Stimulated activated effector memory CD8-positive, alpha-beta T cell treated with anti-CD3 and anti-CD28 coated beads, Interleukin-12 subunit alpha, Interleukin-12 subunit beta, amount 100 ng/mL, for 72 hours (primary cell): ENCODE measurements around the gene TAGLN3.

Source experiments
- ATAC-seq: fragments of 150-1000 bp; cut with Tn5 transposase; 2 replicates; pipeline ENCODE4 v1.10.0; 2021
- DNase-seq, 2 donors: peaks; one replicate each; pipeline ENCODE4 v3.0.0; 2021 to 2022; ENCODE audit warnings: low spot score in 2 of 2
- H3K27ac Mint-ChIP-seq: one replicate; pipeline ENCODE4 v1.8.0; 2022; ENCODE audit warnings: mild to moderate bottlenecking, mixed read lengths
- H3K36me3 Mint-ChIP-seq: one replicate; pipeline ENCODE4 v1.8.0; 2022; ENCODE audit warnings: mild to moderate bottlenecking, mixed read lengths
- H3K4me1 Mint-ChIP-seq: one replicate; pipeline ENCODE4 v1.8.0; 2022; ENCODE audit warnings: mixed read lengths
- H3K4me3 Mint-ChIP-seq: one replicate; pipeline ENCODE4 v1.8.0; 2022; ENCODE audit warnings: mild to moderate bottlenecking, mixed read lengths
- H3K9me3 Mint-ChIP-seq: one replicate; pipeline ENCODE4 v1.8.0; 2022; ENCODE audit warnings: mixed read lengths

The TAGLN3 gene

DNA sequence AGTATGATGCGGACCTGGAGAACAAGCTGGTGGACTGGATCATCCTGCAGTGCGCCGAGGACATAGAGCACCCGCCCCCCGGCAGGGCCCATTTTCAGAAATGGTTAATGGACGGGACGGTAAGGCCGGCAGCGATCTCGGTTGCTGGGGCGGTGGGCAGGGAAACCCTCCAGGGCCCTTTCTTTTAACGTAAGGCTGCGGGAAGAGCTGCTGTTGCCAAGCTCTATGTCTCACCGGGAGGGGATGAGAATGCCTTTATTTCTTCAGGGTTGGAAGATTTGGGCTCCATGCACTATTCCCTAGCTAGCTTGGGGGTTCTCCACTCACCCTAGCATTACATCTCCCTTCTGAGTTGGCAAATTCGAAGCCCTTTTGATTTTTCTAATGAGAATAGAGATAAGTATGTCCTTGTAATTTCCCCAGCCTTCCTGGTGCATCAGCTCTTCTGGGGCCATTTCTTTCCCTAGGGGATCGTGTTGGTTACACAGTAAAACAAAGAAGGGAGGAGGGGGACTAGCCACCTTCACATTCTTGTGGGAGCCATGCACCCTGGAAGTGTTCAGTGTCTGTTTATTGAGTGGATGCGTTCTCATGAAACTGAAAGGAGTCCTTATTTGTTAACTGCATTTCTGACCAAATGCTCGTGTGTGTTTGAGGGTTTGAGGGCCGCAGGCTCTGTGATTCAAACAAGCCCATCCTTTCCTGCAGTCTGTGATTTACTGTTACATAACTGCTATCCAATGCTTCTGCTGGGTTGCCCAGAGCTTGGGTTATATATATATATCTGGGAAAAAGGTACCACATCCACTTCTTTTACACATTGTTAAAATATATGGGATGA lies 982 bp downstream of the TAGLN3 start:
- ATAC-seq (no peak), DNase-seq (no peak)
- no peaks in the 10 kb centered on the region for H3K36me3 Mint-ChIP-seq
- H3K4me3 Mint-ChIP-seq: peak overlapping the region; percentile 40
- no peak overlapping the region for H3K27ac Mint-ChIP-seq
- peaks cover 39% of the 10 kb centered on the region for H3K4me1 Mint-ChIP-seq
- no peaks in the 10 kb centered on the region for H3K9me3 Mint-ChIP-seq

DNA sequence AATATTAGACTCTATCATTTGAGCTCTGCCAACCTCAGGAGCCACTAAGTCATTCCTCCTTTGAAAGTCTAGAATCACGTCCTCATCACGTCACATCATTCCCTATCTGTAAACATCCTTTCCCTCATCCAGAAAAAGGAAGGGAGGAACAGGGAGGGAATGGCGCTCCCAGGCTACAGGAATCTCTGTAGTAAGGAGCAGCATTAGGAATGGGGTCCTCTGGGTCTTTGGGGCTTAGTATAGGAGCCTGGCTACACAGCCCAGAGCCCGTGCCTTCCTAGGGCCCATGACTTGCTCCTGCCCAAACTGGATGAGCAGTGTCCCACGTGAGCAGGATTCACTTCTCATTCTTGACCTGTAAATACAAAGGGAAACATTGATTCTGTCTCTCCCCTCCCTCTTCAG lies 1.6 kb downstream of the TAGLN3 start:
- no peaks in the 10 kb centered on the region for H3K36me3 Mint-ChIP-seq
- no peak overlapping the region for H3K27ac Mint-ChIP-seq
- H3K4me3 Mint-ChIP-seq: no peak overlapping the region
- DNase-seq (peak in 1 of 2 donors; percentile 20), ATAC-seq (no peak)
- peaks cover 46% of the 10 kb centered on the region for H3K4me1 Mint-ChIP-seq
- no peaks in the 10 kb centered on the region for H3K9me3 Mint-ChIP-seq

DNA sequence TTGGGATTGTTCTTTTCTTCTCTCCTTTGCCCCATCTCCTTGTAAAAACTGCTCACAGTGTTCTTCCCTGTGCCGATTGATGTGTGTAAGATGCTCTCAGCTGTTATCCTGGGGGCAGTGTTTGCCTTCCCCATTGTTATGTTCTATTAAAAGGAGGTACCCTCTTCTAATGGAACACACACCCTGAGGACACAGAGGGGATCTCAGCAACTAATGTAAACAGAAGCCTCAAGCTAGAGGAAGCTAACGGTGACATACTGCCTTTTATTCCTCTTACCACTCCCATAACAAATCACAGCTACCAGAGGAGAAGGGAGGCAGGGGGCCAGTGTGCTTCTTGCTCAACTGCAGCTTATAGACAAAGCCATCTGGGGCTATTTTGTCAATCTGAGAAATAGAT lies 2.2 kb downstream of the TAGLN3 start:
- peaks cover 48% of the 10 kb centered on the region for H3K4me1 Mint-ChIP-seq
- DNase-seq: no peak
- H3K9me3 Mint-ChIP-seq: no peaks in the 10 kb centered on the region
- H3K4me3 Mint-ChIP-seq: no peak overlapping the region
- no peak overlapping the region for H3K27ac Mint-ChIP-seq
- ATAC-seq: no peak
- H3K36me3 Mint-ChIP-seq: no peaks in the 10 kb centered on the region

DNA sequence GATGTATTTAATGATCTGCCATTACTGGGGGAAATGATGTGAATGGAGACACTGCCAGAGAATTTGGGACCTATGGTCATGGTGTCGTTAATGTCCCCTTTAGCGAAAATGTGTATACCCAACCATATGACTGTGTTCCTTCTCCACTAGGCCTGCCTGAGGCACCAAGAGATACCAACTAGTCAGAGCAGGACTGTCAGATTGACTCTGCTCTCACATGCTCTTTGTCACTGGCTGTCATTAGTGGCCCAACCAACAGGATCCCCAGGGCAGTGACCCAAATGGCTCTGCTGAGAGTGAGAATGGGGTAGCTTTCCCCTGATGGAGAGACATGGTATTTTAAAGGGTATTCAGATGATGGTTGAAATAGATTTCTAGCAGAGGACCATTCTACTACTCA lies 2.8 kb downstream of the TAGLN3 start:
- Mint-ChIP-seq H3K4me3 (no peak overlapping the region), H3K27ac (no peak overlapping the region), H3K4me1 (peaks cover 48% of the 10 kb centered on the region), H3K9me3 (no peaks in the 10 kb centered on the region), H3K36me3 (no peaks in the 10 kb centered on the region)
- ATAC-seq: peak; percentile 71
- peak in 1 of 2 donors; percentile 10 for DNase-seq

DNA sequence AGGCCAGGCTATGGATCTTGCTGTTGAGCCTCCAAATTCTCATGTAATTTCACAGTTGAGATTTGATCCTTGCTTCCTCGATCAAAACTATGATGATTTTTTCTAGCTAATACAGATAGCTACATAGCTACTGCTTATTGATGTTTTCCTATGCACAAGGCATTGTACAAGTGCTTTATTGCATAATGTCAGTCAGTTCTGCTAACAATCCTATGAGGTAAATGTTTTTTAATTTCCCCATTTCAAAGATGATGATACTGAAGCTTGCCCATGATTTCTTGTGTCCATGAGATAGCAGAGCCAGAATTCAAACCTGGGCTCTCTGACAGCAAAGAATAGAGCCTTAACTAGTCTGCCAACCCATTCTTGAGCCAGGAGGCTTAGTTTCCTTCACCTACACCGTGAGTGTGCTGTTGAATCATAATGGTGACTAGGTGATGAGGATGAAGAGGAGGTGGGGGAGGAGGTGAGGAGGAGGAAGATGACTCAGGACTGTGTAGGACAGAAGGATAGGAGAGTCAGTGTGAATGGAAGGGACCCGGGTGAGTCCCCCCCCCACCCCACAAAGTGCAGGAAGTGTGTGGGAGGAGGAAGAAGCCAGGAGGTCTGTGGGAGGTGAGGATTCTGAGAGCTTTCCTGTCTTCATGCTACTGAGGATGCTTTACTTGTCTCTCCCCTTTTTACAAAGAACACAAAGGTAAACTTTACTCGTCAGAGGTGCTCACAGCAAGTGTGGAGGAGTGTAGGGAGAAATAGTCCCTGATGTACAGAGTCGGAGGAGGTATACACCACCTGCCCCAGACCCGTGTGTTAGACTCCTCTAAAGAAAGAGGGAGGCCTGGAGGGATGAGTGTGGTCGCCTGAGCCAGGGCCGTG lies 3.6 kb downstream of the TAGLN3 start:
- Mint-ChIP-seq H3K9me3 (no peaks in the 10 kb centered on the region), H3K36me3 (no peaks in the 10 kb centered on the region), H3K4me3 (peak overlapping the region; percentile 52), H3K4me1 (peaks cover 48% of the 10 kb centered on the region), H3K27ac (peak overlapping the region; percentile 88)
- DNase-seq: peak; percentile 26 to 62
- ATAC-seq: peak; percentile 92

DNA sequence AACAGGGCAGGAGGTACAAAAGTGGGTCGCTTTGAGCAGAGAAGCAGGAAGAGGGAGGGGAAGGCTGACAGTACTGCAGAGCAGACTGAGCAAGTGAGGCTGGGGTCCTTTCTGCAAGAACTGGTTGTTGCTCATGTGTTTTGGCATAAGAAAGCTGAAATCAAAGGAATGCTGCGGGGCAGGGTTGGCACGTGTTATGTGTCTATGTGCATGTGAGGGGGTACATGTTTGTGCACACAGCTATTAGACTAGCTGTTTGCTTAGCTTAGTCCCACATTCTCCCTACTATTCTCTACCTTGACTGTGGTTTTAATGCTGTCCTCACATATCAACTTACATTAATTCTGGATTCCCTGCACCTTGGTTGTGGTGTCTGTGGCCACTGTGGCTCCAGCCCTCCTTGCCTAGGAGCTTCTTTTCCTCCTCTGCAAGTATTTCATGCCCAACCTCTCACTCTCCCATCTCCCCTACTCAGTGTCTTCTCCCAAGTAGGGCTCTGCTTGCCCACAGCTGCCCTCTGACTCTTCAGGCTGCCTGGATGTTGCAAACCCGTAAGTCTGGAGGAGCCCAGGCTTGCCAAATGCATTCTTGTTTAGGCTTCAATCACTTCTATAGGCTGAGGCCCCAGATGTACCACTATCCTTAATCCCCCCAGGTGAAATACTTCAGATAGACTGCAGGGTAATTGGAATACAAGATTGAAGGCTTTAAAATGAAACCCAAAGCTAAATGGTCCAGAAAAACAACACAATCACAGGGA lies 4.8 kb downstream of the TAGLN3 start:
- peaks cover 48% of the 10 kb centered on the region for H3K4me1 Mint-ChIP-seq
- no peak for ATAC-seq

DNA sequence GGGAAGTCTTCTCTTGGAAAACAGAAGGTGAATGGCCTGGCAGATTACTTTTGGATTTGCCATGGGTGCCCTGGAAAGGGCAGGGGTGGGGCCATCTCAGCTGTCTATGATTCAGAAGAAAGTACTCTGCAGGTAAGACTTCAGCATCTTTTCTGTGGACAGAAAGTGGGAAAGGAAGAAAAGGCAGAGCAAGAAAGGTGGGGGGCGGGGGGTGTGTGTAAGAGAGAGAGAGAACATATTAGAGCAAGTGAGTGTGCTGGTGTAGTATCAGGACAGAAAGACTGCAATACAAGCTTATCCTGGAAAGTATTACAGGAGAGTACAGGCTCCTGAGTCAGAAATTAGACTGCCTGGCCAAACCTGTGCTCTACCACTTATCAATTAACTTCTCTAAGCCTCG lies 5.5 kb downstream of the TAGLN3 start:
- Mint-ChIP-seq H3K9me3 (no peaks in the 10 kb centered on the region), H3K36me3 (no peaks in the 10 kb centered on the region), H3K4me3 (no peak overlapping the region), H3K27ac (peak overlapping the region; percentile 88), H3K4me1 (peaks cover 48% of the 10 kb centered on the region)
- DNase-seq (no peak), ATAC-seq (no peak)

More for the DNA sequence above, 4.8 kb downstream of the TAGLN3 start:
- no peak for DNase-seq
- H3K9me3 Mint-ChIP-seq: no peaks in the 10 kb centered on the region
- H3K4me3 Mint-ChIP-seq: peak overlapping the region; percentile 52
- peak overlapping the region; percentile 88 for H3K27ac Mint-ChIP-seq
- no peaks in the 10 kb centered on the region for H3K36me3 Mint-ChIP-seq

DNA sequence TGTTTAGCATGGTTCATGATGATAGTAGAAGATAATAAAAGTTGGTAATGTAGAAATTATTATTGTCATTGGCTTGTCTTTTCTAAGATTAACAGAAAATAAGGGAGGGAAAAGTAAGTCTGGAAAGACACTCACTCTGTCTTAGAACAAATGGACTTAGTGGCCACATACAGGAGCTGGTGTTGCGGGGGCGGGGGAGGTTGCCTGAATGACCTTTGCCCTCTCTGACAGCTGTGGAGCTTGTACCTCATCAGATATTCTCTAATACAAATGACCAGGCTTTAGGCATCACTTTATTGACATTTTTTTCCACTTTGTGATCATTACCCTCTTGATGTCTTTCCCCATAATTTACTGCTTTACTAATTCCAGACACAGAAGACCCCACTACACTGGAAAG lies 5.9 kb downstream of the TAGLN3 start:
- no peak overlapping the region for H3K4me3 Mint-ChIP-seq
- DNase-seq: no peak
- no peak for ATAC-seq
- no peaks in the 10 kb centered on the region for H3K9me3 Mint-ChIP-seq
- H3K36me3 Mint-ChIP-seq: no peaks in the 10 kb centered on the region
- H3K4me1 Mint-ChIP-seq: peaks cover 48% of the 10 kb centered on the region
- peak overlapping the region; percentile 88 for H3K27ac Mint-ChIP-seq

DNA sequence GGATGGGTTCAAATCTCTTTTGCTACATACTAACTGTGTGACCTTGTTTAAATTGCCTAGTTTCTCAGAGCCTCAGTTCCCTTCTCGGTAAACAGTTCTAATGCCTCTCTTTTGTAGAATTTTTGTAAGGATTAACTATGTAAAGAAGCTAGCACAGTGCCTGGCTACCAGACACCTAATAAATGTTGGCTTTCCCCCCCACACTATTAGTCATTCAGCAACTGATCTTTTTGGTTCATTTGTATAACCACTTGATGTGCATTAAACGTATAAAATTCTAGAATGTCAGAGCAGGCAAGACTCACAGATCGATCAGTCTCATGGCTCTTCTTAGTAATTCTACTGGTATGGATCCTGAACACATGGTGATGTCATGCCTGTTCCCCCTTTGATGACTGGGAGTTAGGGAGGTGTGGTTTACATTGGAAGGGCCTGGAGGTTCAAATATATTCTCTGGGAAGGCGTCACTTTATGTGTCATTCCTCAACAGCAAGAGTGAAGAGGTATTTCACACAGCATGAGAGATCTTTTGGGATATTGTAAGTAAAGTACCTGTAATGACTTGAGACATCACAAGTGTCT lies 6.5 kb downstream of the TAGLN3 start:
- no peaks in the 10 kb centered on the region for H3K9me3 Mint-ChIP-seq
- ATAC-seq (peak; percentile 3), DNase-seq (no peak)
- H3K4me1 Mint-ChIP-seq: peaks cover 48% of the 10 kb centered on the region
- H3K4me3 Mint-ChIP-seq: no peak overlapping the region
- H3K36me3 Mint-ChIP-seq: no peaks in the 10 kb centered on the region
- H3K27ac Mint-ChIP-seq: peak overlapping the region; percentile 88

DNA sequence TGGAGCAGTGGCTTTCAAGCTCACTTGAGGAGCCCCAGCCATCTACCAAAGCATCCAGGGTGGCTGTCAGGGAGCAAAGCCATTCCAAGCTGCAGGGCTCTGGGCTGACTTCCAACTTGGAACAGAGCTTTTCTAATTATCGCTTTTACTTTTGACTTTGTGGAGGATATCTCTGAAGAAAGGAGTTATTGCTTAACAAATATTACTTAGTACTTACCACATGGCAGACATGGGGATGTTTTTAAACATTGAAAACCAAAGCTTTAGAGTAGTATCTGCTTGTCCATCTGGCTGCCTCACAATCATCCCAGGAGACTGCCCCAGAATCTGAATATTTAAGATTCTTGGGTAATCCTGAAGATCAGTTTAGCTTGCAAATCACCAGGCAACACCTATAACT lies 8.9 kb downstream of the TAGLN3 start:
- H3K4me1 Mint-ChIP-seq: peaks cover 32% of the 10 kb centered on the region
- no peaks in the 10 kb centered on the region for H3K36me3 Mint-ChIP-seq
- ATAC-seq (no peak), DNase-seq (no peak)
- no peak overlapping the region for H3K4me3 Mint-ChIP-seq
- no peak overlapping the region for H3K27ac Mint-ChIP-seq
- H3K9me3 Mint-ChIP-seq: no peaks in the 10 kb centered on the region

DNA sequence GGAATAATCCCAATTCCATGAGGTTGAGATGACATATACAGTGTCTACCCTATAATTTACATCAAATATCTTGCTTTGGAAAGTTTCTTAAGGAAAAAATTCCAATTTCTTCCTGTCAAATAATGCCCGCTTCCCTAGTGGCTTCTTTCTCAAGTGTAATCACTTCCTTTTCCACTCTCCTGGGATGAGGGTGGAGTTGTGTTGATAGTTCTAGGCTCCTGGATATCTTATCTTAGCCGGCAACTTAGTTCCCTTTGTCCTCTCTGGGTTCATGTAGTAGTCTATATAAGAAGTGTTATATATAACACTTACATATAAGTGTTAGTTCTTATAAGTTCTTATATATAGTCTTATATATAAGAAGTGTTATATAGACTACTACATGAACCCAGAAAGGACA lies 10.9 kb downstream of the TAGLN3 start:
- Mint-ChIP-seq H3K4me1 (peaks cover 24% of the 10 kb centered on the region), H3K4me3 (no peak overlapping the region), H3K9me3 (no peaks in the 10 kb centered on the region), H3K27ac (no peak overlapping the region), H3K36me3 (no peaks in the 10 kb centered on the region)
- no peak for ATAC-seq
- DNase-seq: no peak

DNA sequence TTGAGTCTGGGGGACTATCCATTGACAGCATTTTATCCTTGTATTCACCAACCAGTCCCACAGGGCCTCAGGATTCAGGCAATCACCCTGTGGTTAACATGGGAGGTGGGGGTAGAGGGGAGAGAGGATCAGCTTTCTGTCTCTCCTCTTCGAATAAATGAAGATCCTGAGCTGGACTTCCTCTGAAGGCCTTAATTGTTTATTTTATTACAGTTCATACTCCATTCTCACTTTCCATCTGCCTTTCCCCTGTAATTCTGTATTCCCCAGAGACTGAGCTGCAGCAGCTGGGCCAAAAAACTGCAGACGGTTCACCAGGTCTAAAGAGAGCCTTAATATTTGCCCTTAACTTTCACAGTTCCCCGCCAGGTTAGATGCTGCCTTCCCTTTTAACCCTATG lies 11.9 kb downstream of the TAGLN3 start:
- Mint-ChIP-seq H3K27ac (peak overlapping the region; percentile 27), H3K4me1 (peaks cover 15% of the 10 kb centered on the region), H3K36me3 (no peaks in the 10 kb centered on the region), H3K9me3 (no peaks in the 10 kb centered on the region), H3K4me3 (no peak overlapping the region)
- ATAC-seq: no peak
- DNase-seq: no peak

DNA sequence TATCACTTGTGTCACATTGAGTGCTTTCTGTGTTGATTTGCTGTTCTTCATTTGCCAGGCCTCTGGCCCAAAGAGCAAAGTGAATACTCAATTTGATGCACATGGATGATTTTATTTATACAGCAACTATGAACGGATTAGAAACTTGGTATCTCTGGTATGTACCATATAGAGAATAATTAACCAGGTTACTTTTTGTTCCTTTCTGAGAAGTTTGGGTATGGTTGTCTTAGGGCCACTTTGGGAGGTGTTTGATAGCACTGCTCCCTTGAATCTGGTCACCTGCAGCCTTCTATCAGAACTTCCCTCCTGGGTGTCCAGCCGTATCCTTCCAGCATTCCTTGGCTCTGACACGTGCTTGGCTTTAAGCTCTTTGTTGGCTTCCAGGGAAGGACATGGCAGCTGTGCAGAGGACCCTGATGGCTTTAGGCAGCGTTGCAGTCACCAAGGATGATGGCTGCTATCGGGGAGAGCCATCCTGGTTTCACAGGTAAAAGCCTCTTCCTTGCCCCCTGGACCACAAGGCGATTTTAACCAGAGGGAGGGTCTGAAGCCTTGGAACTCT lies 12.7 kb downstream of the TAGLN3 start:
- H3K9me3 Mint-ChIP-seq: no peaks in the 10 kb centered on the region
- ATAC-seq: no peak
- no peak overlapping the region for H3K4me3 Mint-ChIP-seq
- no peak for DNase-seq
- no peak overlapping the region for H3K27ac Mint-ChIP-seq
- no peaks in the 10 kb centered on the region for H3K36me3 Mint-ChIP-seq
- peaks cover 15% of the 10 kb centered on the region for H3K4me1 Mint-ChIP-seq

DNA sequence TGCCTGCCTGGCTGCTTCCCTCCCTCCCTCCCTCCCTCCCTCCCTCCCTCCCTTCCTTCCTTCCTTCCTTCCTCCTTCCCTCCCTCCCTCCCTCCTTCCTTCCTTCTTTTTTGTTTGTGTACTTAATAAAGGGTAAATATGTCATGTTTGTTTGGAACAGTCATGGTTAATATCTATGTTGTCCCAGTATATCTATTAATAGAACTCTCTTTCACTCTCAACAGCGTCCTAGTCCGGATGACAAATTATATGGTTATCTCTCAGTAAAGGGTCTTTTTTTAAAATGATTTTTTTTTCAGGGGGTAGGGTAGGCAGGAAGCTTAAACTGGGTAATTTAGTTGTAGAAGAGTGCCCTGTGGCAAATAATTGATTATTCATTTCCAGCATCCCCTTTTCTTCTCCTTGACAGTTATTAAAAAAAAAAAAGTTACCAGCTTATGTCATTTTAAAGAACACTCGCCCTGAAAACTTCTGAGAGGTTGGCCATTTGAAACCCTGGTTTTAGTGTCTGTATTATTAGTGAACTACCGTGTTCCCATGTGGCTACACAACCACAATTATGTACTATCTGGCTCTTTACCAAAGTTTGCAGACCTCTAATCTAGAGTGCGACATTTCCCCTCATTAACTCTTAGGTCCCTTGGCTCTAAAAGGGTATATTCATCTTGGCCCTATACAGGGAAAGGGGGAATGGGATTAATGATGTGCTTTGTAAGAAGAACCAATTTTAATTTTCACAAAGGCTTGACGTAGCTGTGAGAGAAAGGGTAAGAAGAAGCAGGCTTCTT lies 13.7 kb downstream of the TAGLN3 start:
- H3K9me3 Mint-ChIP-seq: no peaks in the 10 kb centered on the region
- ATAC-seq: no peak
- H3K27ac Mint-ChIP-seq: peak overlapping the region; percentile 53
- H3K4me1 Mint-ChIP-seq: peaks cover 15% of the 10 kb centered on the region
- no peak overlapping the region for H3K4me3 Mint-ChIP-seq
- no peaks in the 10 kb centered on the region for H3K36me3 Mint-ChIP-seq
- no peak for DNase-seq
